GM13977 (cell line): ENCODE results near the gene LDB3.

Experiments
- DNase-seq: peaks from one replicate; pipeline ENCODE4 v3.0.0; 2012; ENCODE audit warnings: low spot score
- in situ Hi-C: fragments of 300-500 bp; cut with MboI; formaldehyde crosslinking; loops from one replicate; pipeline ENCODE4 v1.12.0; 2022; ENCODE audit warnings: low sequenced_read_pairs, low pct_unique_long_range_greater_than_20kb, mixed read lengths, inconsistent platforms; ENCODE audit not compliant: unreplicated experiment
- TF ChIP-seq, protein P1 (sequence below): IDR thresholded peaks from 2 replicates; pipeline ENCODE4 v1.5.1; 2012; ENCODE audit warnings: mild to moderate bottlenecking, control low read depth; ENCODE audit not compliant: insufficient read depth; ENCODE audit errors: extremely low read depth, missing control alignments

Gene LDB3

DNA sequence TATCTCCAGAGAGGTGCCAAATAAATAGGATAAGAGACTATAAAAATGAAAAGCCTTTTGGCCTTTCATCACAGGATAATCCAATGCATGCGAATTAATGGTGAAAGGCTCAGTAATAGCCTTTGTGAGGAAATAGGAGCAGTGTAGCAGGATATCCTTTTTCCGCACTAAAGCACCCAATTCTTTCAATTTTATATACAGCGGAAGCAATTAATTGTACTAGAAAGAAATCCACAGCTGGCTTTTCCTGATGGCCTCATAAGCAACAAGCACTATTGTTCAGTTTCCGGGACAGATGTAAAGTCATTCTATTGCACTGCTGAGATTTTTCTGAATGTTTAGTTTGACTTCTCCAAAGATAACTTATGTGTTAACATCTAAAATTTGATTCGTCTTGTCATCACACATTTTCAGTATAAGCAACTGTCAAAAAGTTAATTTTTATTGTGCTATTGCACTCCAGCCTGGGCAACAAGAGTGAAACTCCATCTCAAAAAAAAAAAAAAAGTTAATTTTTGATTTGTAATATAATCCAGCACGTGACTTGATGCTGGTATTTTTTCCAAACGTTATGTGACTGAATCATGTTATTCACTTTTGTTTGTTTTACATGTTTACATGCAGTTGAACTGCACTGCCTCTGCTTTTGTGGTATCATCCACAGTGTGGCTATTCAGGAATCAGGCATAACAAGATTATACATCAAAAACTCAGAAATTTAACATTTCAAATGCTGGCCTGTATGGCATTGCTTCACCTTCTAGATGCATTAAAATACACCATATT lies 79.7 kb downstream of the LDB3 start:
- in situ Hi-C loops = no loop called here
- no peak for DNase-seq
- TF ChIP-seq, protein P1, sequence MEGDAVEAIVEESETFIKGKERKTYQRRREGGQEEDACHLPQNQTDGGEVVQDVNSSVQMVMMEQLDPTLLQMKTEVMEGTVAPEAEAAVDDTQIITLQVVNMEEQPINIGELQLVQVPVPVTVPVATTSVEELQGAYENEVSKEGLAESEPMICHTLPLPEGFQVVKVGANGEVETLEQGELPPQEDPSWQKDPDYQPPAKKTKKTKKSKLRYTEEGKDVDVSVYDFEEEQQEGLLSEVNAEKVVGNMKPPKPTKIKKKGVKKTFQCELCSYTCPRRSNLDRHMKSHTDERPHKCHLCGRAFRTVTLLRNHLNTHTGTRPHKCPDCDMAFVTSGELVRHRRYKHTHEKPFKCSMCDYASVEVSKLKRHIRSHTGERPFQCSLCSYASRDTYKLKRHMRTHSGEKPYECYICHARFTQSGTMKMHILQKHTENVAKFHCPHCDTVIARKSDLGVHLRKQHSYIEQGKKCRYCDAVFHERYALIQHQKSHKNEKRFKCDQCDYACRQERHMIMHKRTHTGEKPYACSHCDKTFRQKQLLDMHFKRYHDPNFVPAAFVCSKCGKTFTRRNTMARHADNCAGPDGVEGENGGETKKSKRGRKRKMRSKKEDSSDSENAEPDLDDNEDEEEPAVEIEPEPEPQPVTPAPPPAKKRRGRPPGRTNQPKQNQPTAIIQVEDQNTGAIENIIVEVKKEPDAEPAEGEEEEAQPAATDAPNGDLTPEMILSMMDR = no peak

DNA sequence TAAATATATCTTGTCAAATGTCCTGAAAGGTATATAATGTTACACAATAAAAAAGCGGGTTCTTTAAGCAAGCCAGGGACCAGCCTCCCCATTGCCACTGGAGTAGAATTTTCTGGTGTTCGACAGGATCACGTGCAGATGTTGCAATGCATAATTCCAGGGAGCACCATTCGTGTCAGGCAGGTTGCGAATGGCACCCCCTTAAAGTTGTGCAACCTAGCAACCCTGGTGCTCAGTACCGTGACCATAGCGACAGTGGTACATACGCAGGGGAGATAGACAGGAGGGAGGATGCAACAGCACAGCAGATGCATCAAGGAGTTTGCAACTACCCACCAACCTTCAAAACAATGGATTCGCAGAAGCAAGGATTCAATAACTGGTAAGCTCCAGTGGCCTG lies 81.5 kb downstream of the LDB3 start:
- in situ Hi-C loops = no loop called here
- TF ChIP-seq, protein P1 = no peak

DNA sequence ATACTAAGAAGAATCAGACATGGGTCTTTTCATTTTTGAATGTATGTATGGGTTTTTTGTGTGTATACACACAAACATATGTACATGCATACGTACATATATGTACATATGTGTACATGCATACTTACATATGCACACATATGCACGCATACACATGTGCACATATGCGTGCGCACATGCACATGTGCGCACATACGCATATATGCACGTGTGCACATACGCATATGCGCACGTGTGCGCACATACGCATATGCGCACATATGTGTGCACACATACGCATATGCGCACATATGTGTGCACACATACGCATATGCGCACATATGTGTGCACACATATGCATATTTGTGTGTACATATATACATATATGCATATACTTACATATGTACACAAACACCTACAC lies 83.2 kb downstream of the LDB3 start:
- in situ Hi-C loops = no loop called here
- no peak for DNase-seq
- TF ChIP-seq, protein P1 = no peak

More for the DNA sequence above, 81.5 kb downstream of the LDB3 start:
- DNase-seq = no peak

DNA sequence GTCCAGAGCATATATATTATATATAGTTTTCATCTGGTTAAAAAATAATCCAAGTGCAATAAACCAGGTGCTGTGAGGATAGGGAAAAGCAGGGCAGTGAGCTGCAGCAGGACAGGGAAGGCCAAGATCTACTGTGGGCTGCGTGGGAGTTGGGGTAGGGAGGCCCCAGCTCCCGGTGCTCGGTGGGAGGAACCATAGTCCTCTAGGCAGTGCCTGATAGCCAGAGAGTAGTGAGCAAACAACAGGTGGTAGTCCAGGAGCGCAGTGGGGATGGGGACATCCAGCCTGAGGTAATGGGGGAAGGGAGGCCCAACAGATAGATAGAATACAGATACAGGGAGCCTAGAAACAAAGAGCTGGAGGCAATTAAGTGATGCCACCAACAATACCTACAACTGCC lies 84.0 kb downstream of the LDB3 start:
- in situ Hi-C loops = no loop called here
- TF ChIP-seq, protein P1 = no peak
- DNase-seq = no peak

DNA sequence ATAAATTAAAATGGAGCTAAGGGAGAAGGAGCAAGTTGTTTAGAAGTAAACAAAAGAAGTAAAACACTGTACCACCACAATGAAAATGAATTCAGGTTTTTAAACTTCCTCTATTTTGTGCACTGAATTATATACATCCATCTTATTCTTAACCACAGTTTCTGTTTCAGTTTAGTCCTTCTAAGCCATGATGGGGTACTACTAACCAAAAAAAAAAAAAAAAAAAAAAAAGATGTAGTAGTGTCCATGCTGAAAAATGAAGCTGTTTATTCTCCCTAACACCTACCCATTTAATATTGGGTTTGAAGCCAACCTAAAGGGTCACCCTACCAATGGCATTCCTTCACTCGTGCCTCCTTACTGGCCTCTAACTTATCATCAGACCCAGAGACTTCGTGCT lies 84.7 kb downstream of the LDB3 start:
- DNase-seq = no peak
- TF ChIP-seq, protein P1 = no peak
- in situ Hi-C loops = no loop called here

DNA sequence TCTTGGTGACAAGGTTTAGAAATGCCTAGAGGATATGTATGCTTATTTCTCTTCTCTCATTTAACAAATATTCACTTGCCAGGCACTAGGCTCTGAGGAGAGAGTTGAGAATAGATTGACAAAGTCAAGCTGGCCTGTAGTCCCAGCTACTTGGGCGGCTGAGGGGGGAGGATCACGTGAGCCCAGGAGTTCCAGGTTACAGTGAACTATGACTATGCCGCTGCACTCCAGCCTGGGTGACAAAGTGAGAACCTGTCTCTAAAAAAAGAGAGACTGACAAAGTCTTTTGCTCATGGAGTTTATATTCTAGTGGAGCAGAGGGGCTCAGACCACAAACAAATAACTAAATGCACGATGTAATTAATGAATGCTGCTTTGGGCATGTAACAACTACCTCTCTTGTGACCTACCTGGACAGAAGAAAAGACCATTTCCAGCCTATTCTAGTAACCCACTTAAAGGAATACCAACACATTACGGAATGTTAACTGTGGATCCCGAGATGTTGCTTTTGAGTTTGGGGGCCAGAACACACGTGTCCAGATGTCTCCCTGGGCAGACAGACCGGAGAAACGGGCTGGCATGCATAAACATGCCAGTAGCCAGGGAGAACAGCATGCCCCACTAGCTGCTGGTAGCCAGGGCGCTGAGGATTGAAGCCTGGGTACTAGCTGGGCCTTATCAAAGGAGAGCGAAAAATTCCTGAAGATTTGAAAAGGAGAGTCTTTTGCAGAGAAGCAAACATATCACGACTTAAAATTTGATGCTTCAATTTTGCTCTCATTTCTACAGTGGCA lies 85.5 kb downstream of the LDB3 start:
- TF ChIP-seq, protein P1 = no peak
- in situ Hi-C loops = no loop called here
- DNase-seq = no peak
